Upper lobe of right lung (tissue), 1 donor: ENCODE results near the gene CCDC149. TPM values are rescaled to one million over a fixed set of nuclear protein-coding genes. Genes with fewer than 3 reads are reported as not detected.

ENCODE experiments used
- ATAC-seq: fragments of 200-7000 bp; cut with Tn5 transposase; one replicate; pipeline ENCODE4 v1.9.1; 2020; ENCODE audit warnings: mild to moderate bottlenecking, moderate library complexity
- DNase-seq: peaks from one replicate; pipeline ENCODE4 v3.0.0-alpha.2; 2020
- H3K27ac ChIP-seq: fragments of 200-600 bp; one replicate; pipeline ENCODE4 v1.8.0; 2022
- H3K27me3 ChIP-seq: fragments of 200-600 bp; one replicate; pipeline ENCODE4 v1.8.0; 2022; ENCODE audit warnings: mild to moderate bottlenecking
- H3K36me3 ChIP-seq: fragments of 200-600 bp; one replicate; pipeline ENCODE4 v1.8.0; 2022
- H3K4me1 ChIP-seq: fragments of 200-600 bp; one replicate; pipeline ENCODE4 v1.8.0; 2022
- H3K4me3 ChIP-seq: fragments of 200-600 bp; one replicate; pipeline ENCODE4 v1.8.0; 2022; ENCODE audit warnings: mild to moderate bottlenecking
- H3K9me3 ChIP-seq: fragments of 200-600 bp; one replicate; pipeline ENCODE4 v1.8.0; 2022
- intact Hi-C: fragments of 100-400 bp; cut with DNase I; formaldehyde crosslinking; loops from one replicate; pipeline ENCODE4 v1.11.0; 2022
- total RNA-seq: library from RNA; stranded (reverse); fragmentation: NEBNext Ultra II Directional; extraction: Animal tissue kit (Norgen Biotek cat#: 25700); gene quantifications from one replicate; pipeline ENCODE4 v1.2.1, GENCODE V29; 2021
- TF ChIP-seq, protein P1 (sequence below): fragments of 200-600 bp; IDR thresholded peaks from one replicate; pipeline ENCODE4 v1.8.0; 2022; ENCODE audit warnings: antibody characterized with exemption
- donor health status: DM: no; HTN: yes; CAD: no; lungs with severe emphysema.

The CCDC149 gene
- total RNA-seq, 1 donor from 2014 or later: 28.7 TPM

DNA sequence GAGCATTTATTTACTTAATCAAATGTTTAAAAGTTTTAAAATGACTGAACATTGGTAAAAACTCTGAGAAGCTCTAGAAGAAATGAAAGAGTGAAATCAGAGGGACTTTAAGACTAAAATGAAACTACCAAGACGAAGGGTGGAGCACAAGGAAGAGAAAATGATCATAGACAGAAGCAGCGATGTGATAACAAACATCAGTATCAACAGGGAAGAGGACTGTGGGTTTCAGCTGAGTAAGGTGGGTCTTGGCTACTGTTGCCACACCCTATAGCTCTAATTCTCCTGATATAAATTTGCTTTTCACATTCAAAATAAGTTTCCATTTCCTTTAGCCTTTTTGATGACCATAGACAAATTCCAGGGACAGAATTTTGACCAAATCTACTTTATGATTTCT lies 99.1 kb downstream of the CCDC149 start:
- TF ChIP-seq, protein P1, sequence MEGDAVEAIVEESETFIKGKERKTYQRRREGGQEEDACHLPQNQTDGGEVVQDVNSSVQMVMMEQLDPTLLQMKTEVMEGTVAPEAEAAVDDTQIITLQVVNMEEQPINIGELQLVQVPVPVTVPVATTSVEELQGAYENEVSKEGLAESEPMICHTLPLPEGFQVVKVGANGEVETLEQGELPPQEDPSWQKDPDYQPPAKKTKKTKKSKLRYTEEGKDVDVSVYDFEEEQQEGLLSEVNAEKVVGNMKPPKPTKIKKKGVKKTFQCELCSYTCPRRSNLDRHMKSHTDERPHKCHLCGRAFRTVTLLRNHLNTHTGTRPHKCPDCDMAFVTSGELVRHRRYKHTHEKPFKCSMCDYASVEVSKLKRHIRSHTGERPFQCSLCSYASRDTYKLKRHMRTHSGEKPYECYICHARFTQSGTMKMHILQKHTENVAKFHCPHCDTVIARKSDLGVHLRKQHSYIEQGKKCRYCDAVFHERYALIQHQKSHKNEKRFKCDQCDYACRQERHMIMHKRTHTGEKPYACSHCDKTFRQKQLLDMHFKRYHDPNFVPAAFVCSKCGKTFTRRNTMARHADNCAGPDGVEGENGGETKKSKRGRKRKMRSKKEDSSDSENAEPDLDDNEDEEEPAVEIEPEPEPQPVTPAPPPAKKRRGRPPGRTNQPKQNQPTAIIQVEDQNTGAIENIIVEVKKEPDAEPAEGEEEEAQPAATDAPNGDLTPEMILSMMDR: no peak
- no peak for ATAC-seq
- intact Hi-C loops: no loop called here

DNA sequence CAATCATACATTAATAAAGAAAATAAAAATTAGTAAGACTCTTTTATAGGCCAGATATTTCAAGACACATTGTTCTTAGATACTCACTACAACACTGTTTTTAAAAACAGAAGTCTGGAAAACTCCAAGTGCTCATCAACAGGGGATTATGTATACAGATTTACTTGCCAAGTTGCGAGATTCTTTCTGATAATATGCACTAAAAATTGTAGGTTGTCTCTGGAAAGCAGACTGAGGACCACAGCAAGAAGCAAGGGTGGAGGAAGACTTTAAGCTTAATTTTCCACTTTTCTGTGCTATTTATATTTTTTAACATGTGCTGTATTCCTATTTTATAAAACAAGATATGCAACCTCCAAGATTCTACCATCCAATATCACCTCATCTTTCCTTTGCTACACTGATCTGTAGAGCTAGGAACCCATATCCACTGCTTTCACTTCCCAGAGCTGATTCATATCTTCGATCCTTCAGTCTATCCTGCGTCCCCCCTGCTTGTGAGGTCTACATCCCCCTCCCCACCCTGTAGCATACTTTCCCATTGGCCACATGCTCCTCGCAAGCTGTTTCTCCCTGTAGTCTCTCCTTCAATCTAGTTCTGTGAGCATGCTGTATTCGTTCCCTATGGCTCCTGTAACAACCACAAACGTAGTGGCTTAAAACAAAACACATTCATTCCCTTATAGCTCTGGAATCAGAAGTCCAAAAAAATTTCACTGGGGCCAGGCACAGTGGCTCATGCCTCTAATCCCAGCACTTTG lies 101.8 kb downstream of the CCDC149 start:
- Histone ChIP-seq H3K4me3 (no peak overlapping the region), H3K27me3 (no peaks in the 10 kb centered on the region), H3K36me3 (no peaks in the 10 kb centered on the region), H3K4me1 (no peaks in the 10 kb centered on the region), H3K27ac (no peak overlapping the region), H3K9me3 (no peaks in the 10 kb centered on the region)
- DNase-seq (no peak), ATAC-seq (no peak)
- TF ChIP-seq, protein P1: no peak
- intact Hi-C loops: no loop called here

More for the DNA sequence above, 99.1 kb downstream of the CCDC149 start:
- no peak overlapping the region for H3K27ac ChIP-seq
- H3K9me3 ChIP-seq: no peaks in the 10 kb centered on the region
- no peaks in the 10 kb centered on the region for H3K4me1 ChIP-seq
- H3K4me3 ChIP-seq: no peak overlapping the region
- H3K36me3 ChIP-seq: no peaks in the 10 kb centered on the region
- no peak for DNase-seq
- H3K27me3 ChIP-seq: no peaks in the 10 kb centered on the region

DNA sequence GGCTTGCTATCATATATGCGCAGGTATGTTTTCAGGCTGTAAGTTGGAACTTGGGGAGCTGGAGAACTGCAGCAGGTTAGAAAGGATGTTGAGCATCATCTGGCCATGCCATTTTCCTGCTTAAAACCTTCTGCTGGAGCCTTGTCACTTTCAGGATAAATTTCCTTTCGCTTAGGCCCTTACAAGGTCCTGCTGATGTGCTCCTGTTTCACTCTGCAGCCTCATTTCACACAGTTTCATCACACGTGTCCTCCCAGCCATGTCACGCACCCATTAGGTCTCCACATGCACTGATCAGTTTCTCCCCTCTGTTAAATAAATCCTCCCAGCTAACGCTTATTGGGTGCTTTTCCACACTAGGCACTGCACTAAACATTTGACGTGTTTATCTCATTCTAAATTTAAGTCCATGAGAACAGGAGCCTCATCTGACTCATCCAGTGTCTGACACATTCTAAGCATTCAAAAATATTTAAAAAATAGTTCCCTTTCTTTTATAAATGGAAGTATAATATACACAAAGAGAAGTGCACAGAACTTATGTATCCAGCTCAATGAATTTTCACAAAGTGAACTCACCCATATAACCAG lies 102.9 kb downstream of the CCDC149 start:
- no peaks in the 10 kb centered on the region for H3K27me3 ChIP-seq
- TF ChIP-seq, protein P1: no peak
- intact Hi-C loops: no loop called here
- H3K4me3 ChIP-seq: no peak overlapping the region
- H3K36me3 ChIP-seq: no peaks in the 10 kb centered on the region
- H3K9me3 ChIP-seq: no peaks in the 10 kb centered on the region
- DNase-seq: no peak
- H3K4me1 ChIP-seq: no peaks in the 10 kb centered on the region
- no peak overlapping the region for H3K27ac ChIP-seq
- ATAC-seq: no peak

DNA sequence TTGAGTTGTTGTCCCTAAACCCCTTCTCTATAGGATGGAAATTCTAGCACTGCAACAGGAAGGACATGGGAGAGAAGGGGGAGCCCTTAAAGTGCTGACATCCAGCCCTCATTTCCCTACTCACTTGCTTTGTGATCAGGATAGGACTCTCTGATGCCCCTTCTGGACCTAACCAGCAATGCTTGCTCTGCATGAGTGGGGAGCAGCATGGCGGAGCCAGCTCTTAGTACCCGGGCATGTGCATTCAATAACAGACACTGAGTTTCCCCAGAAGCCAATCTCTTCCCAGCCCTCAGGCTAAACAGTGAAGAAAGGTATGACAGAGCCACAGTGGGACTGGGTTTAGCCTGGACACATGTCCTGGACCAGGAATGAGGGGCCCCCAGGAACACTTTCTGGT lies 103.5 kb downstream of the CCDC149 start:
- TF ChIP-seq, protein P1: peak; percentile 10
- Histone ChIP-seq H3K27ac (no peak overlapping the region), H3K4me1 (no peaks in the 10 kb centered on the region), H3K4me3 (no peak overlapping the region), H3K36me3 (no peaks in the 10 kb centered on the region), H3K27me3 (no peaks in the 10 kb centered on the region), H3K9me3 (no peaks in the 10 kb centered on the region)
- DNase-seq (no peak), ATAC-seq (no peak)
- intact Hi-C loops: no loop called here

DNA sequence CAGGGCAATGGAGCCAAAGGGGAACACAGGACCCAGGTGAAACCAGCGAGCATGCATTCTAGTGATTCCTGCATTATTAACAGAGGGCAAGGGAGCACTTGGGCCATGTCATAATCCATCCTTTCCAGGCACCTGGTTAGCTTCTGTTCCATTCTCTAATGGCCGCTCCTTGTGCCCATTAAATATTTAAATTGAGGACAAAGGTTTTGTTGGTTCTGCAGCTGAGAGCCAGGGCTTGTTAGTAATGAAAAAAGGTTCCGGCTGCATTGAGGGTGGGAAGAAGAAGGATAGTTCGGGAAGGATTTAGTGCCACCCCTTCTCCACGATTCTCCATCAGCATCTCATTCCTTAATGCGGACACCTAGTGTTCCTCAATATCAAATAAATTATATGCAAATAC lies 103.9 kb downstream of the CCDC149 start:
- TF ChIP-seq, protein P1: no peak
- Histone ChIP-seq H3K4me3 (no peak overlapping the region), H3K36me3 (no peaks in the 10 kb centered on the region), H3K27me3 (no peaks in the 10 kb centered on the region), H3K9me3 (no peaks in the 10 kb centered on the region), H3K4me1 (no peaks in the 10 kb centered on the region), H3K27ac (no peak overlapping the region)
- DNase-seq: no peak
- intact Hi-C loops: no loop called here
- ATAC-seq: no peak
